GM21786 (cell line): ENCODE data around the gene PGAM2.
A peak's percentile ranks its signal among the peaks of the same experiment; 100 is the strongest.

ENCODE experiments used
- ATAC-seq: cut with Tn5 transposase; IDR thresholded peaks from one replicate; pipeline ENCODE4 v1.9.1; 2021; ENCODE audit not compliant: unreplicated experiment

The PGAM2 gene

GRCh38 chr7:44067064-44067951 lies 1.9 kb upstream of the PGAM2 start:
- no peak for ATAC-seq

DNA sequence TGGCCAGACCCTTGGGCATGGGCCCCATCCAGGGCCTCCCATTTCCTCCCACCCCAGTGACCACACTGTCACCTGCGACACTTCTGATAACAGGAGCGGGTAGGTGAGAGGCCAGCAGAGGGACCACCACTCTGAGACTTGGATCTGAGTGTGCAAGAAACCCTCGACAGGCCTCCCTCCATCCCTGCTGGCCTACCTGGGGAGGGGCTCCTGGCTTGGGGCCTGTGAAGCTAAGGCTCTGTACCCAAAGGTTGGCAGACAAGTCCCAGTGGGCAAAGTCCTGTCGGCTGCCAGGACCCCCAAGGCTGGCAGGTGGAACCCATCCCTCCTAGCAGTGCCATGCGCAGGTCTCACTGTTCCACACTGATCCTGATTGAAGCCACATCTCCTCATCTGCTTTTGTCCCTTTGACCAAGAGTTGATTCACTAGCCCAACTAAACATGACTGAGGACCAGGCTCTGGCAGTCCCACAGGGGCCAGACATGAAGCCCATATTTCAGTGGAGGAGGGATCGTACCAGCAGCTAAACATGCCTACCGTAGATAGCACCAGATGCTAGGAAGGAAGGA lies 1.2 kb upstream of the PGAM2 start:
- no peak for ATAC-seq

DNA sequence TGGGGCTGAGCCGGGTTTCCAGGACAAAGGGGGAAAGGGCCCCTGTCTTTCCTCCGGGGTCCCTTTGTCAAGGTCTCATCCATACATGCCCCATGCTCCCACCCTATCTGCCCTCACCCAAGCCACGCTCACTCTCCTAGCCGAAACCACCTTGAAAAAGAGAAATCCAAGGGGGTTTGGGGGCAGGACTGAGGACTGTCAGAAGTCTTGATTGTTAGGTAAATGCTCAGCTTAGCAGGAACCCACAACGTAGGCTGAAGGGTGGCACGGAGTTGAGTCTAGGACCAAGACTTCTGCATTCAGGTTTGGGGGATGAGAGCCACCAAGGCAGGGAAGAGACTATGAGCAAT lies 719 bp upstream of the PGAM2 start:
- ATAC-seq: no peak

- no peak for ATAC-seq
Observed at GRCh38 chr7:44064791-44065430, 456 bp downstream of the PGAM2 start.

GRCh38 chr7:44063894-44064651 lies 1.3 kb downstream of the PGAM2 start:
- ATAC-seq: no peak

DNA sequence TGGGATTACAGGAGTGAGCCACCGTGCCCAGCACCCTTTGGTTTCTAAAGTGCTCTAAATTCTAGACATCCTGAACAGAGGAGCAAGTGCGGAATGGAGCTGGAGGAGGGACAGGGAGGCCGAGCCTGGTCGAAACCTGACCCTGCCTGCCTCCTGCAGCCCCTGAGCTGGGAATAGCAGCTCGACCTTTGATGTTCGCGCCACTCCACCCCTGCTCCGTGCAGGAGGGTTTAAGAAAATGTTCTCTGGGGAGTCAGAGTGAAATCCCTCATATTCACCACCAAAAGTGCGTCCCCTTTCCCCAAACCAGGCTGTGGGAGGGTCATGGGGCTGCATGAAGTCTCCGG lies 1.8 kb downstream of the PGAM2 start:
- ATAC-seq: no peak

DNA sequence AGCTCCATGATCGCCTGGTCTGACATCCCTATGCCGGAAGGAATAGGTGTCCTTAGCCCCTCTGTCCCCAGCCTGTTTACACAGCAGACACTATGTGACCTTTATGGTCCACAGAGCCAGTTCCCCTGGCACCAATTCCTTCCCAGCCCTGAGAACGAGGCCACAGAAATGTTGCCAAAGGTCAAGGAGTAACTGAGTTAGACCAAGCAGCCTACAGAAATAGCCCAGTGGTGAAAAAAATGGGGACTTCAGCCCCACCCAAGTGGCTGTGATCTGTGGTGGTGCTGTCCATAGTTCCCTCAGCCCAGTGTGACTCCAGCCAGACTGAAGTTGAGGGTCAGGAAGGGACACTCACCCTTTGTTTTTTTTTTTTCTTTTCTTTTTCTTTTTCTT lies 2.5 kb downstream of the PGAM2 start:
- ATAC-seq: no peak

- no peak for ATAC-seq
Observed at GRCh38 chr7:44062180-44062902, 3.0 kb downstream of the PGAM2 start.

DNA sequence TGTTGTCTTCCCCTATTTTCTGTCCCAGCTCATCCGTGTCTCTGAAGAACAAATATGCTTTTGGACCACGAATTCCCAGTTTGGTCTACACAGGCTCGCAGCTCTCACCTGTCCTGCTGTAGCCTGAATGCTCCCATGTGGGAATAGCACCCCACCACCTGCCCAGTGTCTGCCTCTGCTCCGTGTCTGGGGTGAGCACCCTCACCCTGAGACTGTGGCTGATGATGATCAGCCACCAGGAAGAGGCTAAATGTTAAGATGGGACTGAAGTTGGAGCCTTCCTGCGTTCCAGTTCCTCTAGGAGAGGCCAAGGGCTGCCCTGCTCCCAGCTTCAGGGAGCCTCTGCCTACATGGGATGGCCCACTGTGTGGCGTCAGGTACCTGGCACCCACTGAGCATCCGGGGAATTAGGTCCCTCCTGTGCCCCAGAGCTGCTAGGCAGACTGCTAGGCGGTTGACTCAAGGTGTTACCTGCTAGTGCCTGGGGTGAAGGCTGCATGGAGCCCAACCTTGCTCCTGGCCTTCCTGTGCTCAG lies 3.7 kb downstream of the PGAM2 start:
- no peak for ATAC-seq

DNA sequence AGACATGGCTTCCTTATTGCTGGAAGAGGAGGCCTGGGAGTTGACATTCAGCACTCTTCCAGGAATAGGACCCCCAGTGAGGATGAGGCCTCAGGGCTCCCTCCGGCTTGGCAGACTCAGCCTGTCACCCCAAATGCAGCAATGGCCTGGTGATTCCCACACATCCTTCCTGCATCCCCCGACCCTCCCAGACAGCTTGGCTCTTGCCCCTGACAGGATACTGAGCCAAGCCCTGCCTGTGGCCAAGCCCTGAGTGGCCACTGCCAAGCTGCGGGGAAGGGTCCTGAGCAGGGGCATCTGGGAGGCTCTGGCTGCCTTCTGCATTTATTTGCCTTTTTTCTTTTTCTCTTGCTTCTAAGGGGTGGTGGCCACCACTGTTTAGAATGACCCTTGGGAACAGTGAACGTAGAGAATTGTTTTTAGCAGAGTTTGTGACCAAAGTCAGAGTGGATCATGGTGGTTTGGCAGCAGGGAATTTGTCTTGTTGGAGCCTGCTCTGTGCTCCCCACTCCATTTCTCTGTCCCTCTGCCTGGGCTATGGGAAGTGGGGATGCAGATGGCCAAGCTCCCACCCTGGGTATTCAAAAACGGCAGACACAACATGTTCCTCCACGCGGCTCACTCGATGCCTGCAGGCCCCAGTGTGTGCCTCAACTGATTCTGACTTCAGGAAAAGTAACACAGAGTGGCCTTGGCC lies 4.3 kb downstream of the PGAM2 start:
- no peak for ATAC-seq

- no peak for ATAC-seq
Observed at GRCh38 chr7:44060091-44060947, 5.0 kb downstream of the PGAM2 start.

DNA sequence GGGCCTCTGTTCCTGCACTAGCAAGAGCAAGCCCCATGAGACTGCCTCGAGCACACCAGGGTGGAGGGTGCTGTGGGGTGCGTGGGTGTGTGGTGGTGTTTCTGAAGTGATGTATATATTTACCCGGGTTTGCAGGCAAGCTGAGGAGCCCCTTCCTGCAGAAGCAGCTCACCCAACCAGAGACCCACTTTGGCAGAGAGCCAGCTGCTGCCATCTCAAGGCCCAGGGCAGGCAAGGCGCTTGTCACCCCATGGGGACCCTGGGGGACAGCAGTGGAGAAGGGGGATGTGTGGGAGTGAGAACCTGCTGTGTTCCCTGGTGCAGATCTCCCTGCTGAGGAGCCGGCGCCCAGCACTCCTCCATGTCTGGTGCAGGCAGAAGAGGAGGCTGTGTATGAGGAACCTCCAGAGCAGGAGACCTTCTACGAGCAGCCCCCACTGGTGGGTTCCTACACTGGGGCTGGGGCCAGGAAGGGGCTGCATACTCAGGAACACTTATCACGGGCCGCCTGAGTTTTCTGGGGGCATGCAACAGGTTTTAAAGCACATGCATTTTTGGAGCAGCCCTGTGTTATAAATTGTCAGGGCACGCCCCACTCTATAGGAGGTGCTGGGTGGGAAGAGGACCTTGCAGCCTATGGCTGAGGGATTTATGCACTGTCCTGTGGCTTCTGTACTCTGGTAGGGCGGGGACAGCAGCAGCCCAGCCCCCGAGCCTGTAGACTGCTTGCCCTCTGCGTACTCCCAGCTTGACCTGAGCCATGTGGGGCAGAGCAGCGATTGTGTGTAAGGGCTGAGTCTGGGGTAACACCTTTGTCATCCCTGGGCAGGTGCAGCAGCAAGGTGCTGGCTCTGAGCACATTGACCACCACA lies 5.9 kb downstream of the PGAM2 start:
- ATAC-seq: peak; percentile 47

DNA sequence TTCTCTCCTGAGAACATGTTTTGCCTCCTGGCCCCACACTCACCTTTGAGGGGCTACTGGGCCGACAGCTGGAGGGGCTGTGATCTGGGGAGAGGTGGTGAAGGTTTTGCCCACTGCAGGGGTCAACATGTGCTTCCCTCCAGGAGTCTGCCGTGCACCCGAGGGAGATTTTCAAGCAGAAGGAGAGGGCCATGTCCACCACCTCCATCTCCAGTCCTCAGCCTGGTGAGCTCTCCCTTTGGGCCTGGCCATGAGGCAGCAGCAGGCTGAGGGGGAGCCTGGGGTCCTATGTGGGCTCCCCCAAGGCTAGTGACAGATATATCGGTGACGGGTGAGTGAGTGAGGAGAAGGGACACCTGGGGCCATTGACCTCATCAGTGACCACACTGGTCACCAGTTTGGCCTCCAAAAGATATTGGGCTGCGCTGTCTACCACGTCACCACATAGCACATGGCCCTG lies 6.6 kb downstream of the PGAM2 start:
- no peak for ATAC-seq

GRCh38 chr7:44057849-44058758 lies 7.3 kb downstream of the PGAM2 start:
- no peak for ATAC-seq

DNA sequence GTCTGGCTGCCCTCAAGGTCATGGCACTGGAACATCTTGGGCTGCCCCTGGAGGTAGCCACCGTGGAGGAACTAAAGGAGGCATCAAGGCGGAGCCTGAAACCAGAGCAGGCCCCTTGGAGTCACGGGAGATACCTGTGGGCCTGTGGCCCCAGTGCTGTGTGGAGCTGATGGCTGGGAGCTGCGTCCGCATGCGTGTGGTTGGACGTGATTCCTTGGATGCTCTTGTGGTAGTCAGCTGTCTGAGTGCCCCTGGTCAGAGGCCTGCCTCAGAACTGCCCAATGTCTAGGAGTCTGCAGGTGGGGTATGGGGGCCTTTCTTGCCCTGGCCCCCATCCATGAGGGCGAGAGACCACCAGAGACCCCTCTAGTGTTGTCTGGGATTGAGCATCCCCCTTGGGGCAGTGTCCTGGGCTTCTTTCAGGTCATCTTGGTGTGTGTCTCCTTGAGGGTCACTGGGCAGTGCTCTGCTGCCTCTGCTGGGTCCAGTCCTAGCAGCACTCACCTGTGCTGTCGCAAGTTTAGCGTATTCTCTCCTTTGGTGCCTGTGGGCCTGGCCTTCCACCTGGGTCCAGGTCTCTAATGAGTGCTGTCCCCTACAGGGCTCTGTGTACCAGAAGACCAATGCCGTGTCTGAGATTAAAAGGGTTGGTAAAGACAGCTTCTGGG lies 8.1 kb downstream of the PGAM2 start:
- no peak for ATAC-seq

DNA sequence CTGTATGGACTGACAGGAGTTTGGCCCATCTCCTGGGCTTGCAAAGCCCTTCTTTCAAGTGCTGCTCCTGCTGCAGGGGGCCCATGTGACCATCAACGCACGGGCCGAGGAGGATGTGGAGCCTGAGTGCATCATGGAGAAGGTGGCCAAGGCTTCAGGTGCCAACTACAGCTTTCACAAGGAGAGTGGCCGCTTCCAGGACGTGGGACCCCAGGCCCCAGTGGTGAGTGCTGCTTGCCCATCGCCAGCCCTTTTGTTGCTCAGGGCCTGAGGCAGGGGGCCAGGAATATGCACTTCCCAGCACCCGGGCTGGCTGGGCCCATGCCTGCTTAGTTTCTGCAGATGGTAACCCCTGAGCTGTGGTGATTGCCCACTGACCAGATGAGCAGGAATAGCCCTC lies 8.7 kb downstream of the PGAM2 start:
- no peak for ATAC-seq
